ENCODE results near the gene LARP4B.

GRCh38 chr10:809671-810350 is 121.7 kb downstream of the LARP4B start:
- TF ChIP-seq POLR2A (IDR thresholded peaks at IDR 0.05): no peak
- TF ChIP-seq CTCF (IDR thresholded peaks at IDR 0.05): no peak
- no peak for TF ChIP-seq POLR2AphosphoS5 (IDR thresholded peaks at IDR 0.05; ENCODE audit: insufficient read depth in 1 of 2, low read depth in 1 of 2)

All from vagina (tissue), 2 donors.